K562 (cell line): Measurements from ENCODE around the gene NTSR1. TPM values are rescaled to one million over a fixed set of nuclear protein-coding genes. Genes with fewer than 3 reads are reported as not detected.
A peak's percentile ranks its signal among the peaks of the same experiment; 100 is the strongest.

Experiments used
- ATAC-seq: fragments of 200-7000 bp; cut with Tn5 transposase; 3 replicates; pipeline ENCODE4 v1.9.1; 2020; ENCODE audit warnings: moderate library complexity
- BruUV-seq: library from RNA; stranded (reverse); fragments of 400-500 nt; replicated peaks from 2 replicates; lab custom pipeline; 2021; lab: Mats Ljungman, UMichigan
- CTCF ChIA-PET: fragments of 300-600 bp; formaldehyde crosslinking; extraction: SDS; loops from one replicate; lab custom pipeline; 2021; ENCODE audit warnings: low intra/inter-chr PET ratio; lab: Yijun Ruan, JAX
- POLR2A ChIA-PET: fragments of 300-600, 350-650 bp; sonication (Branson Sonifier 250); formaldehyde crosslinking; extraction: SDS; loops from one replicate; lab custom pipeline; 2021; ENCODE audit warnings: antibody characterized with exemption, inconsistent platforms; lab: Yijun Ruan, JAX
- DNase-seq, 4 experiments: peaks; one replicate each; pipeline versions ENCODE4 v3.0.0 to v3.0.0-alpha.2; 2011 to 2018; ENCODE audit warnings: low spot score in 3 of 4, mixed read lengths in 3 of 4; ENCODE audit errors: extremely low read depth in 1 of 4
- FAIRE-seq: peaks from 2 replicates; lab custom pipeline; 2011; peaks lifted over from hg19 to GRCh38; lab: Jason Lieb, UNC
- H2AFZ ChIP-seq: 2 replicates; pipeline ENCODE4 v1.6.0; 2011; ENCODE audit warnings: low read depth, low read length, control low read depth, inconsistent platforms
- H3K27ac ChIP-seq: fragments of 200-600 bp; 3 replicates; pipeline ENCODE4 v1.8.0; 2011; ENCODE audit warnings: low read depth, mild to moderate bottlenecking, control low read depth, inconsistent platforms, low read length, moderate library complexity, mixed read lengths; ENCODE audit errors: extremely low read depth
- H3K27me3 ChIP-seq, 2 experiments: fragments of 300-600 bp in 1 of 2; 2 replicates in 1 of 2; 3 replicates in 1 of 2; pipeline versions ENCODE4 v1.6.0 to v1.8.0; 2011; ENCODE audit warnings: inconsistent platforms in 2 of 2, low read length in 2 of 2, mild to moderate bottlenecking in 1 of 2, mixed read lengths in 1 of 2, moderate library complexity in 1 of 2; ENCODE audit not compliant: control insufficient read depth in 2 of 2, insufficient read depth in 2 of 2
- H3K36me3 ChIP-seq: fragments of 300-600 bp; 3 replicates; pipeline ENCODE4 v1.8.0; 2011; ENCODE audit warnings: mild to moderate bottlenecking, low read length, inconsistent platforms; ENCODE audit not compliant: control insufficient read depth, insufficient read depth
- H3K4me1 ChIP-seq, 2 experiments: fragments of 200-600 bp in 1 of 2; replicated peaks in 1 of 2; 2 replicates in 1 of 2; 3 replicates in 1 of 2; pipeline versions ENCODE4 v1.5.1 to v1.8.0; 2011; ENCODE audit warnings: inconsistent platforms in 2 of 2, low read length in 2 of 2, mild to moderate bottlenecking in 1 of 2, mixed read lengths in 1 of 2, moderate library complexity in 1 of 2; ENCODE audit not compliant: control insufficient read depth in 2 of 2, insufficient read depth in 2 of 2
- H3K4me2 ChIP-seq: 2 replicates; pipeline ENCODE4 v1.6.1; 2011; ENCODE audit warnings: low read length, control low read depth, inconsistent platforms, mixed read lengths; ENCODE audit not compliant: insufficient read depth
- H3K4me3 ChIP-seq: fragments of 200-600 bp; sonication (generic), shearing (Covaris generic); 2 replicates; pipeline ENCODE4 v1.5.1; 2016; ENCODE audit warnings: control low read depth, inconsistent platforms
- H3K79me2 ChIP-seq: fragments of 200-600 bp; 3 replicates; pipeline ENCODE4 v1.8.0; 2011; ENCODE audit warnings: low read length, inconsistent platforms; ENCODE audit not compliant: control insufficient read depth, insufficient read depth
- H3K9ac ChIP-seq, 2 experiments: 2 replicates each; pipeline versions ENCODE4 v1.6.0 to v1.6.1; 2011; ENCODE audit warnings: low read depth in 2 of 2, low read length in 2 of 2, control low read depth in 1 of 2, inconsistent platforms in 1 of 2, mild to moderate bottlenecking in 1 of 2, mixed read lengths in 1 of 2; ENCODE audit not compliant: insufficient read depth in 1 of 2
- H3K9me1 ChIP-seq: one replicate; pipeline ENCODE4 v1.6.0; 2011; ENCODE audit warnings: inconsistent platforms, mild to moderate bottlenecking, low read length, moderate library complexity; ENCODE audit not compliant: control insufficient read depth, insufficient read depth
- H3K9me3 ChIP-seq: replicated peaks from 2 replicates; pipeline ENCODE4 v1.5.1; 2011; ENCODE audit warnings: low read depth, low read length, inconsistent platforms; ENCODE audit not compliant: control insufficient read depth, insufficient read depth
- H4K20me1 ChIP-seq: replicated peaks from 2 replicates; pipeline ENCODE4 v1.6.1; 2011; ENCODE audit warnings: low read length, inconsistent platforms, mixed read lengths; ENCODE audit not compliant: control insufficient read depth, insufficient read depth
- ARID3A ChIP-seq: IDR thresholded peaks from 2 replicates; pipeline ENCODE4 v1.6.1; 2012; ENCODE audit warnings: low read depth, low read length, improper control_type of control experiment, borderline replicate concordance
- HMG20B ChIP-seq: fragments of 250-450 bp; sonication (Bioruptor Pico); IDR thresholded peaks from 2 replicates; pipeline ENCODE4 v1.5.0; 2021; ENCODE audit warnings: mild to moderate bottlenecking
- LARP7 ChIP-seq: fragments of 450-650 bp; IDR thresholded peaks from 2 replicates; pipeline ENCODE4 v1.6.1; 2016
- NFATC3 ChIP-seq: fragments of 450-650 bp; IDR thresholded peaks from 2 replicates; pipeline ENCODE4 v1.6.1; 2017; ENCODE audit warnings: mild to moderate bottlenecking
- NONO ChIP-seq, 2 experiments: fragments of 200-400 bp in 1 of 2; fragments of 450-650 bp in 1 of 2; formaldehyde crosslinking in 1 of 2; IDR thresholded peaks; 2 replicates each; pipeline ENCODE4 v1.6.1; 2017; ENCODE audit warnings: low read depth in 2 of 2, mild to moderate bottlenecking in 2 of 2, moderate library complexity in 2 of 2, low read length in 1 of 2
- SIN3A ChIP-seq, 2 experiments: fragments of 150-350 bp in 1 of 2; IDR thresholded peaks; 2 replicates each; pipeline ENCODE4 v1.6.1; 2011 to 2016; ENCODE audit warnings: borderline replicate concordance in 2 of 2, low read depth in 2 of 2, low read length in 2 of 2, mild to moderate bottlenecking in 2 of 2, moderate library complexity in 2 of 2; ENCODE audit not compliant: control insufficient read depth in 1 of 2
- TAF1 ChIP-seq: IDR thresholded peaks from 2 replicates; pipeline ENCODE4 v1.6.1; 2011; ENCODE audit warnings: mild to moderate bottlenecking, low read length, moderate library complexity; ENCODE audit not compliant: insufficient read depth, control insufficient read depth, severe bottlenecking; ENCODE audit errors: extremely low read depth
- ZNF24 ChIP-seq: fragments of 450-650 bp; IDR thresholded peaks from 2 replicates; pipeline ENCODE4 v1.6.1; 2016
- WGBS: fragments of 100-300 bp; shearing (Covaris generic); methylation state at CpG from one replicate; pipeline ENCODE4 v1.1.6; 2016; ENCODE audit warnings: low coverage, mixed read lengths; ENCODE audit not compliant: insufficient coverage; ENCODE audit errors: missing lambda C conversion rate; 5-methylcytosine and 5-hydroxymethylcytosine counted together
- in situ Hi-C: fragments of 300-500 bp; cut with MboI; formaldehyde crosslinking; loops from 4 replicates; pipeline ENCODE4 v1.15.0; 2018; ENCODE audit warnings: inconsistent platforms, mixed read lengths
- intact Hi-C: fragments of 100-400 bp; cut with micrococcal nuclease; formaldehyde crosslinking; loops from 2 replicates; pipeline ENCODE4 v1.14.2; 2022
- polyA plus RNA-seq, 8 experiments: library from polyadenylated mRNA; depleted of rRNA in 4 of 8; stranded (reverse) in 5 of 8; unstranded in 3 of 8; fragments of >200 nt; fragmentation: Nextera tagmentation in 2 of 8; fragmentation: Illumina TruSeq in 1 of 8; extraction: Ambion mirVana in 2 of 8; extraction: Trizol in 1 of 8; gene quantifications; 2 replicates each; pipeline versions ENCODE4 v1.2.1 to v1.2.3, GENCODE V29; 2011 to 2014; ENCODE audit warnings: inconsistent platforms in 1 of 8, missing spikeins in 1 of 8
- total RNA-seq, 7 experiments: library from RNA; depleted of rRNA in 6 of 7; stranded (reverse); fragments of >200 nt in 6 of 7; fragmentation: Illumina TruSeq in 2 of 7; extraction: Trizol in 2 of 7; gene quantifications; 2 replicates each; pipeline versions ENCODE4 v1.2.1 to v1.2.3, GENCODE V29; 2011 to 2021; ENCODE audit warnings: low replicate concordance in 1 of 7

Gene NTSR1
- total and polyA plus RNA-seq, 9 of the 15 experiments (the other 6 are each of a cell fraction or from before 2014, with no cell fraction given): 0.04 to 0.40 (median 0.13) TPM; not detected in 3

GRCh38 chr20:62772990-62773844, 64.6 kb downstream of the NTSR1 start:
- intact Hi-C loops: no loop called here
- CTCF ChIA-PET: no interaction called here
- Histone ChIP-seq H2AFZ (no peak overlapping the region), H3K36me3 (no peaks in the 10 kb centered on the region), H4K20me1 (peaks cover 19% of the 10 kb centered on the region; the same call in 1 of the 2 replicates), H3K27me3 (peaks cover 0 to 5% of the 10 kb centered on the region in 2 experiments; a peak in 2 of 5 replicates), H3K4me2 (peak overlapping the region; percentile 8; the same call in 1 of the 2 replicates), H3K9ac (peak overlapping the region in 1 of 2 experiments; percentile 6; a peak in 2 of 4 replicates), H3K27ac (no peak overlapping the region), H3K79me2 (peaks cover 5% of the 10 kb centered on the region; the same call in 2 of the 3 replicates), H3K9me3 (no peaks in the 10 kb centered on the region), H3K4me3 (no peak overlapping the region), H3K9me1 (peaks cover 4% of the 10 kb centered on the region), H3K4me1 (peaks cover 20 to 80% of the 10 kb centered on the region in 2 experiments)
- no peak for ATAC-seq
- TF ChIP-seq HMG20B (CRISPR knock-in tag) (no peak), TAF1 (peak; percentile 19), SIN3A (IDR thresholded peaks at IDR 0.05; ENCODE audit: borderline replicate concordance in 2 of 2, control insufficient read depth in 1 of 2, low read depth in 2 of 2, low read length in 2 of 2) (peak in 1 of 2 experiments; percentile 15; a peak in 1 of 4 replicates), NFATC3 (no peak), ZNF24 (peak; percentile 46; the same call in 1 of the 2 replicates), ARID3A (no peak), LARP7 (no peak), NONO (IDR thresholded peaks at IDR 0.05; ENCODE audit: low read depth in 2 of 2, low read length in 1 of 2) (no peak)
- in situ Hi-C loops: no loop called here
- POLR2A ChIA-PET: interaction anchor here (0.6 to 0.7 kb wide), 2 partner anchors 22 to 63 kb away, joined by 3 to 4 read pairs; no protein-coding TSS in a partner anchor
- BruUV-seq: no TSS peak
- WGBS: 27% methylated on average over 18 of the region's 19 CpGs
- no peak for DNase-seq
- FAIRE-seq: peak; percentile 52
